Mucosa of descending colon (tissue), 3 donors: ENCODE results near the gene RPL34. TPM values are rescaled to one million over a fixed set of nuclear protein-coding genes. Genes with fewer than 3 reads are reported as not detected.

Experiments
- ATAC-seq: fragments of 200-7000 bp; cut with Tn5 transposase; one replicate; pipeline ENCODE4 v1.9.1; 2020; ENCODE audit warnings: mild to moderate bottlenecking, moderate library complexity
- DNase-seq, 3 donors: peaks; one replicate each; pipeline ENCODE4 v3.0.0-alpha.2; 2020
- H3K36me3 ChIP-seq: fragments of 200-600 bp; one replicate; pipeline ENCODE4 v1.8.0; 2021; ENCODE audit warnings: low read depth, mild to moderate bottlenecking
- H3K4me1 ChIP-seq: fragments of 200-600 bp; one replicate; pipeline ENCODE4 v1.8.0; 2021; ENCODE audit warnings: low read depth, mild to moderate bottlenecking
- H3K4me3 ChIP-seq: fragments of 200-600 bp; one replicate; pipeline ENCODE4 v1.8.0; 2021; ENCODE audit warnings: mild to moderate bottlenecking
- H3K9me3 ChIP-seq: fragments of 200-600 bp; one replicate; pipeline ENCODE4 v1.8.0; 2021; ENCODE audit warnings: mild to moderate bottlenecking
- intact Hi-C, 2 donors: fragments of 100-400 bp; cut with DNase I in 1 of 2; cut with micrococcal nuclease in 1 of 2; formaldehyde crosslinking; loops; one replicate each; pipeline versions ENCODE4 v1.11.0 to v1.11.1; 2022; cut with DNase I, micrococcal nuclease
- long read RNA-seq, 2 donors: library from polyadenylated mRNA; unstranded; transcript quantifications; one replicate each; pipeline ENCODE4 v2.0.0, GENCODE V29; 2019 to 2021
- total RNA-seq, 3 donors: library from RNA; stranded (reverse); fragmentation: NEBNext Ultra II Directional in 2 of 3; extraction: Animal tissue kit (Norgen Biotek cat#: 25700) in 2 of 3; gene quantifications; one replicate each; pipeline versions ENCODE4 v1.2.1 to v1.2.4, GENCODE V29; 2021 to 2023
- TF ChIP-seq, protein P1 (sequence below): fragments of 200-600 bp; IDR thresholded peaks from one replicate; pipeline ENCODE4 v1.8.0; 2022; ENCODE audit warnings: antibody characterized with exemption, mild to moderate bottlenecking
- donor health status: DM: no; HTN: no; CAD: no; lungs with moderate emphysema.
- donor health status: DM: no; HTN: no; CAD: no.
- donor health status: DM: no; HTN: yes; CAD: no.

The RPL34 gene
- total RNA-seq: 100 to 1,000 TPM; 835 to 932 (median 883) TPM
- long read RNA-seq, donor 1, transcript RPL34-202 (5 exons, 441 nt): major isoform, 392 of 415 reads
- long read RNA-seq, donor 1, partial matches to known transcripts: 11 of 415 reads
- long read RNA-seq, donor 1, other reads (novel, unspliced or antisense): 6 of 415 reads
- long read RNA-seq, donor 2, transcript RPL34-201 (5 exons, 529 nt): minor isoform, 13 of 369 reads
- long read RNA-seq, donor 2, transcript RPL34-202 (5 exons, 441 nt): major isoform, 259 of 369 reads
- long read RNA-seq, donor 2, partial matches to known transcripts: 87 of 369 reads
- long read RNA-seq, donor 2, other reads (novel, unspliced or antisense): 10 of 369 reads

DNA sequence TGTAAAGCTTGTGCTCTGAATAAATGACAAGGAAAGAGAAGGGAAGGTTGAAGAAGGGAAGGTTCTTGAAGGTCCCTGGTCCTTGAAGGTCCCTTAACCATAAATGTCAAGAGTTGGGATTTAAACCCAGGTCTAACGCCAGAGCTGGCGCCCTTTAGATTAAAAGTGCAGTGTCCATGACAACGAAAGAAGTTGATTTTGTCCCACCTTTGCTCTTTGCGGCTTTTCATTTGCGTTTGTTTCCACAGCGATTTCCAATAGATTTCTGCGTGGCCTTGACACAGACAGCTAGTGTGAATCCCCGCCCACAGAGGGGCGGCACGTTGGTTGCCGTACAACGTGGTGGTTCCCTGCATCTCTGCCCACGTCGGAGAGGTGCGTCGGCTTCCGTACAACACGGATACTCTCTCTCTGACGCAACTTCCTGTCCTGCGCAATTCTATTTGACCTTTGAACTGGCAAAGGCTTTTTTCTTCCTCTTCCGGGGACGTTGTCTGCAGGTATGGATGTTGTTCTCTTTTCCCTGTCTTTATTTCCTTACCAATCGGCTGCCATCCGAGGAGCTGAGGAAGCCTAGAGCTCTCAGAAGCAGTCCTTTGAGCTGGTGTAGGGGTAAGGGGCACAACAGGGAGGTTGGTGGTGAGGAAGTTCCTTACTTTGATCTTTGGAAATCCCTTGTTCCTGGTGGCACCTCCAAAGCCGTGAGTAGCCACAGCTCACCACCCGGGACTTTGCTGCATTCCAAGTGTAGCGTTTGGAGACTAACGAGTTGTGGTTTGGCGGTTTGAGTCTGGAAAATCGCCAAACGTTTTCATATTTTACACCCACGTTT is at the start of gene RPL34:
Gene RPL34, plus strand, starts transcription at position 476 of the 832 bp plus-strand sequence. CDS start 1,384 bp downstream, outside the sequence.
- Histone ChIP-seq H3K36me3 (peaks cover 10% of the 10 kb centered on the region), H3K9me3 (no peaks in the 10 kb centered on the region), H3K4me3 (peak within 1 kb of the TSS; percentile 36), H3K4me1 (peaks cover 23% of the 10 kb centered on the region)
- DNase-seq (peak; percentile 94 to 99 (median 98)), ATAC-seq (peak; percentile 100)
- TF ChIP-seq, protein P1, sequence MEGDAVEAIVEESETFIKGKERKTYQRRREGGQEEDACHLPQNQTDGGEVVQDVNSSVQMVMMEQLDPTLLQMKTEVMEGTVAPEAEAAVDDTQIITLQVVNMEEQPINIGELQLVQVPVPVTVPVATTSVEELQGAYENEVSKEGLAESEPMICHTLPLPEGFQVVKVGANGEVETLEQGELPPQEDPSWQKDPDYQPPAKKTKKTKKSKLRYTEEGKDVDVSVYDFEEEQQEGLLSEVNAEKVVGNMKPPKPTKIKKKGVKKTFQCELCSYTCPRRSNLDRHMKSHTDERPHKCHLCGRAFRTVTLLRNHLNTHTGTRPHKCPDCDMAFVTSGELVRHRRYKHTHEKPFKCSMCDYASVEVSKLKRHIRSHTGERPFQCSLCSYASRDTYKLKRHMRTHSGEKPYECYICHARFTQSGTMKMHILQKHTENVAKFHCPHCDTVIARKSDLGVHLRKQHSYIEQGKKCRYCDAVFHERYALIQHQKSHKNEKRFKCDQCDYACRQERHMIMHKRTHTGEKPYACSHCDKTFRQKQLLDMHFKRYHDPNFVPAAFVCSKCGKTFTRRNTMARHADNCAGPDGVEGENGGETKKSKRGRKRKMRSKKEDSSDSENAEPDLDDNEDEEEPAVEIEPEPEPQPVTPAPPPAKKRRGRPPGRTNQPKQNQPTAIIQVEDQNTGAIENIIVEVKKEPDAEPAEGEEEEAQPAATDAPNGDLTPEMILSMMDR: no peak
- intact Hi-C loops: no loop called here

DNA sequence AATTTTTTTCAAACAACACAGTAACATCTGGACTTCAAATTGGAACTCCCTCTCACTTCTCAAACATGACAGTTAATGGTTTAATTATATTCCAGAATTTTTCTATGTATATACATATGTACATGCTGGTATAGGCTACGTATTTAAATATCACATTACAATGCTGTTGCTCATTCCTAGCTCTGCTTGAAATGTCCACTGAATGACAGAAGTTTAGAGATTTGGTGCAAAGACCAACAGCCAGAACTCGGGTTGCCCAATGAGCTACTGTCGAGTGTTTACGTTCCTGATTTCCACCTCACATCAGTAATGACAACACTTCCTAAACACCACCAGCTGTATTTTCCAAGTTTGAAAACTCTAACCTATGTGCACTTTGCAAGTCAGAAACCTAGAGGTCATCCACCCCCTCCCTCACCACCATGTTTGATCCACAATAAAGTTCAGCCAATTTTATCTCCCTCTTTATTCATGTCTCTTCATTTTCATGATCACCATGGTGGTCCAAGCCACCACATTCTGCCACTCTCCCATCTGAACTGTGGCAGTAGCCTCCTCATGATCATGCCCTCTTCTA is 49.3 kb upstream of the RPL34 start:
- Histone ChIP-seq H3K9me3 (no peaks in the 10 kb centered on the region), H3K4me3 (no peak overlapping the region), H3K36me3 (no peaks in the 10 kb centered on the region), H3K4me1 (peaks cover 2% of the 10 kb centered on the region)
- intact Hi-C loops: loop anchor here in 1 of 2 donors (10.0 kb wide), 1 partner anchor 546 kb away; no protein-coding TSS in a partner anchor
- ATAC-seq (no peak), DNase-seq (no peak)
- TF ChIP-seq, protein P1: no peak

DNA sequence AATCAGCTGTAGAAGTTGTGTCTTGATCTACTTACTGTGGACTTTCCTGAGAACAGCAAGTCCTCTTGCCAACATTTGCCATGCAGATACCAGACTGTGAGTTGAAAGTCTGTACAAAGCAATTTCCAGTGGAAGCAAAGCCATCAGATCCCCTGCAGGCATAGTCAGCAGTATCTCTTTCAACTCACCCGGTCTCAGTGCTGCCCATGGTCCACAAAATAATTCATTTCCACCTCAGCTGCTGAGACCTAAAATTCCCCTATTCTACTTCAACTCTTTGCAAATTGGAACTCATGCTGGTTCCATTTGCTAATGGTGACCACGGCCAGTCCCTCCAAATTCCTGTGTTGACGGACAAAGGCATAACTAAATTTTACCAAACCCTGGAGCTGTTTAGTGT is 46.0 kb upstream of the RPL34 start:
- DNase-seq: no peak
- no peaks in the 10 kb centered on the region for H3K36me3 ChIP-seq
- H3K9me3 ChIP-seq: no peaks in the 10 kb centered on the region
- TF ChIP-seq, protein P1: no peak
- H3K4me3 ChIP-seq: no peak overlapping the region
- H3K4me1 ChIP-seq: peaks cover 2% of the 10 kb centered on the region
- intact Hi-C loops: loop anchor here in 1 of 2 donors (10.0 kb wide), 1 partner anchor 550 kb away; no protein-coding TSS in a partner anchor
- no peak for ATAC-seq

DNA sequence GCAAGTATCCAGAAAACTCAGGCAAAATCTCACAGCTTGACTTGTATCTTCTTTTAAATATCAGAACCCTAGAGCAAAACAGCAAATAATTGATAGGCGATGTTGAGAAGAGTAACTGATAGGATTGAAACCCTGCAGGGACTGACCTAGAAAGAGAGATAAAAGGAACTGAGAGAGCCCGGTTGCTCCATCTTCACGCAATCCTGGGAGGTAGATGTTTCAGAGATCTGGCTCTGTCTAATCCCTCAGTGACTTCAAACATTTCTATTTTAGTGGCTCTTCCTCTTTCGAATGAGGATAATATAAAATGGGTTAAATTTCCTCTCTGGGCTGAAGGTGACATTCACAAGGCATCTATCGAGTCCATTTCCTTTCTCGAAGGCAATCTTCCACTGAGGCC is 39.3 kb upstream of the RPL34 start:
- ATAC-seq (no peak), DNase-seq (no peak)
- Histone ChIP-seq H3K4me3 (no peak overlapping the region), H3K4me1 (no peaks in the 10 kb centered on the region), H3K36me3 (no peaks in the 10 kb centered on the region), H3K9me3 (no peaks in the 10 kb centered on the region)
- TF ChIP-seq, protein P1: no peak
- intact Hi-C loops: no loop called here

DNA sequence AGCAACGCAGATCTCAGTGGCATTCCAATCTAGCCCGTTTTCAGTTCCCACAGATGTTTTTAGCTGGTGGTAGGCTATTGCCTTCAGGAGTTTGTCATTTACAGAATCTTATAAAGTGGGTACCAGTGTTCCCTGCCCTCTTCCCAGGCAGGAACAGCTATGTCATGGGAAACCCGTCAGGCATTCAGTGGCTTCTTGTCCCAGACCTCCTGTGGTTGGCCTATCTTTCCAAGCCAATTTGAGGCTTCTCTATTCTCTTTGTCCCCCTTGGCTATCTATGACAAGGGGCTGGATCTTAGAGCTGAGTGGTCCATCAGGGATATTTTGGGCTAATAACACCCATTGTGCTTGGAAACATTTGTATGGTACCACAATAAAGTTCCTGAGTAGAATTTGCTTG is 33.6 kb upstream of the RPL34 start:
- DNase-seq: no peak
- Histone ChIP-seq H3K36me3 (no peaks in the 10 kb centered on the region), H3K9me3 (no peaks in the 10 kb centered on the region), H3K4me3 (no peak overlapping the region), H3K4me1 (no peaks in the 10 kb centered on the region)
- intact Hi-C loops: no loop called here
- TF ChIP-seq, protein P1: no peak
- ATAC-seq: no peak
